H1 (cell line): ENCODE data around the gene NUP50. TPM values are rescaled to one million over a fixed set of nuclear protein-coding genes. Genes with fewer than 3 reads are reported as not detected.

Experiments
- CTCF ChIA-PET: fragments of 300-600 bp; sonication (Branson Sonifier 250); formaldehyde crosslinking; loops from one replicate; lab custom pipeline; 2021; ENCODE audit not compliant: partially characterized antibody; lab: Charles Lee
- POLR2A ChIA-PET: fragments of 300-600 bp; sonication (Branson Sonifier 250); formaldehyde crosslinking; loops from one replicate; lab custom pipeline; 2021; ENCODE audit warnings: inconsistent platforms; ENCODE audit not compliant: partially characterized antibody; lab: Charles Lee
- DNase-seq, 2 experiments: peaks; one replicate each; pipeline versions ENCODE4 v3.0.0 to v3.0.0-alpha.2; 2010 to 2022; ENCODE audit warnings: low spot score in 2 of 2, low read depth in 1 of 2, mixed read lengths in 1 of 2
- FAIRE-seq: peaks from 2 replicates; lab custom pipeline; 2011; peaks lifted over from hg19 to GRCh38; lab: Jason Lieb, UNC
- H2AFZ ChIP-seq: 2 replicates; pipeline ENCODE4 v1.8.1; 2012; ENCODE audit warnings: low read length, inconsistent platforms
- H2AK5ac ChIP-seq: 2 replicates; pipeline ENCODE4 v1.6.1; 2013; ENCODE audit warnings: low read depth, low read length
- H2BK120ac ChIP-seq: replicated peaks from 2 replicates; pipeline ENCODE3; 2013; ENCODE audit warnings: low read depth, low read length, inconsistent platforms
- H2BK12ac ChIP-seq: 2 replicates; pipeline ENCODE4 v1.6.1; 2013; ENCODE audit warnings: low read depth, low read length
- H2BK15ac ChIP-seq: 2 replicates; pipeline ENCODE4 v1.6.1; 2013; ENCODE audit warnings: low read length
- H2BK20ac ChIP-seq: 2 replicates; pipeline ENCODE4 v1.6.1; 2013; ENCODE audit warnings: low read length
- H2BK5ac ChIP-seq: 2 replicates; pipeline ENCODE4 v1.6.1; 2013; ENCODE audit warnings: low read depth, low read length
- H3K14ac ChIP-seq: 2 replicates; pipeline ENCODE4 v1.6.1; 2013; ENCODE audit warnings: inconsistent platforms; ENCODE audit not compliant: insufficient read length
- H3K18ac ChIP-seq: 2 replicates; pipeline ENCODE4 v1.6.1; 2013; ENCODE audit warnings: low read length; ENCODE audit errors: extremely low read depth
- H3K23ac ChIP-seq: 2 replicates; pipeline ENCODE4 v1.6.1; 2013; ENCODE audit warnings: inconsistent platforms; ENCODE audit not compliant: insufficient read length
- H3K23me2 ChIP-seq: 2 replicates; pipeline ENCODE4 v1.6.1; 2013; ENCODE audit warnings: low read depth, low read length
- H3K27ac ChIP-seq: 2 replicates; pipeline ENCODE4 v1.6.1; 2011; ENCODE audit warnings: low read depth, low read length, inconsistent platforms
- H3K27me3 ChIP-seq, 4 experiments: replicated peaks in 1 of 4; 1 replicate in 1 of 4; 2 replicates in 3 of 4; pipeline versions ENCODE4 v1.6.1 to v1.8.1; 2011 to 2013; ENCODE audit warnings: low read length in 3 of 4, mild to moderate bottlenecking in 3 of 4, inconsistent platforms in 2 of 4, mixed read lengths in 2 of 4, moderate library complexity in 1 of 4; ENCODE audit not compliant: control insufficient read depth in 3 of 4, insufficient read depth in 3 of 4; ENCODE audit errors: extremely low read depth in 1 of 4
- H3K36me3 ChIP-seq, 4 experiments: 2 replicates each; pipeline versions ENCODE4 v1.6.1 to v1.8.1; 2011 to 2013; ENCODE audit warnings: mild to moderate bottlenecking in 4 of 4, low read length in 3 of 4, moderate library complexity in 2 of 4, control low read depth in 1 of 4, inconsistent platforms in 1 of 4; ENCODE audit not compliant: insufficient read depth in 4 of 4, control insufficient read depth in 2 of 4
- H3K4ac ChIP-seq: replicated peaks from 2 replicates; pipeline ENCODE3; 2013; ENCODE audit warnings: low read length, low read depth, mixed read lengths, inconsistent platforms; ENCODE audit not compliant: insufficient read length
- H3K4me1 ChIP-seq, 4 experiments: replicated peaks in 1 of 4; 1 replicate in 1 of 4; 2 replicates in 3 of 4; pipeline versions ENCODE4 v1.6.1 to v1.8.1; 2011 to 2013; ENCODE audit warnings: low read length in 3 of 4, inconsistent platforms in 2 of 4, mixed read lengths in 1 of 4; ENCODE audit not compliant: insufficient read depth in 4 of 4, control insufficient read depth in 3 of 4
- H3K4me2 ChIP-seq, 2 experiments: 2 replicates each; pipeline versions ENCODE4 v1.6.1 to v1.8.1; 2011 to 2013; ENCODE audit warnings: low read depth in 2 of 2, low read length in 2 of 2, control low read depth in 1 of 2, inconsistent platforms in 1 of 2, mild to moderate bottlenecking in 1 of 2; ENCODE audit not compliant: insufficient read depth in 1 of 2
- H3K4me3 ChIP-seq, 4 experiments: fragments of 200-600, 300-600 bp in 1 of 4; sonication (generic), shearing (Covaris generic), sonication (Bioruptor Twin) in 1 of 4; 2 replicates each; pipeline versions ENCODE4 v1.5.1 to v1.8.1; 2011 to 2016; ENCODE audit warnings: low read length in 4 of 4, low read depth in 3 of 4, control low read depth in 2 of 4, inconsistent platforms in 2 of 4, mild to moderate bottlenecking in 2 of 4, mixed read lengths in 1 of 4, moderate library complexity in 1 of 4; ENCODE audit not compliant: insufficient read depth in 2 of 4; ENCODE audit errors: extremely low read depth in 1 of 4
- H3K56ac ChIP-seq: replicated peaks from 2 replicates; pipeline ENCODE3; 2013; ENCODE audit warnings: low read depth, mild to moderate bottlenecking, mixed read lengths, low read length, inconsistent platforms; ENCODE audit not compliant: insufficient read length
- H3K79me1 ChIP-seq: 2 replicates; pipeline ENCODE4 v1.6.1; 2013; ENCODE audit warnings: low read depth, low read length, control low read depth
- H3K79me2 ChIP-seq, 2 experiments: 2 replicates each; pipeline versions ENCODE4 v1.6.1 to v1.8.1; 2012 to 2013; ENCODE audit warnings: low read length in 2 of 2, mild to moderate bottlenecking in 2 of 2, inconsistent platforms in 1 of 2; ENCODE audit not compliant: insufficient read depth in 2 of 2, control insufficient read depth in 1 of 2
- H3K9ac ChIP-seq, 4 experiments: replicated peaks in 1 of 4; 1 replicate in 1 of 4; 2 replicates in 3 of 4; pipeline versions ENCODE4 v1.6.1 to v1.8.1; 2011 to 2013; ENCODE audit warnings: low read depth in 3 of 4, low read length in 3 of 4, control low read depth in 2 of 4, mild to moderate bottlenecking in 2 of 4, moderate library complexity in 2 of 4, inconsistent platforms in 1 of 4; ENCODE audit errors: extremely low read depth in 1 of 4
- H3K9me3 ChIP-seq, 2 experiments: 2 replicates each; pipeline versions ENCODE4 v1.6.1 to v1.8.1; 2012 to 2013; ENCODE audit warnings: mild to moderate bottlenecking in 2 of 2, moderate library complexity in 2 of 2, control low read depth in 1 of 2, inconsistent platforms in 1 of 2, low read depth in 1 of 2, low read length in 1 of 2, mixed read lengths in 1 of 2; ENCODE audit not compliant: insufficient read depth in 2 of 2
- H4K20me1 ChIP-seq, 2 experiments: replicated peaks in 1 of 2; 2 replicates each; pipeline versions ENCODE3 to v1.8.1; 2011 to 2013; ENCODE audit warnings: inconsistent platforms in 2 of 2, low read length in 2 of 2, mild to moderate bottlenecking in 1 of 2; ENCODE audit not compliant: insufficient read depth in 2 of 2, control insufficient read depth in 1 of 2
- H4K5ac ChIP-seq: 2 replicates; pipeline ENCODE4 v1.6.1; 2013; ENCODE audit warnings: low read length, low read depth, mixed read lengths, inconsistent platforms; ENCODE audit not compliant: insufficient read length
- H4K8ac ChIP-seq: 2 replicates; pipeline ENCODE4 v1.8.0; 2013; ENCODE audit warnings: mild to moderate bottlenecking, moderate library complexity, low read length, inconsistent platforms; ENCODE audit not compliant: insufficient read depth; ENCODE audit errors: extremely low read depth
- H4K91ac ChIP-seq: replicated peaks from 2 replicates; pipeline ENCODE3; 2013; ENCODE audit warnings: low read length, mixed read lengths, inconsistent platforms; ENCODE audit not compliant: insufficient read length
- CHD2 ChIP-seq: IDR thresholded peaks from 2 replicates; pipeline ENCODE4 v1.6.1; 2012; ENCODE audit warnings: low read length, improper control_type of control experiment
- RAD21 ChIP-seq, 2 experiments: IDR thresholded peaks in 1 of 2; conservative IDR thresholded peaks in 1 of 2; 2 replicates each; pipeline ENCODE4 v1.6.1; 2011; ENCODE audit warnings: low read depth in 2 of 2, low read length in 2 of 2, improper control_type of control experiment in 1 of 2, inconsistent platforms in 1 of 2, mild to moderate bottlenecking in 1 of 2, moderate library complexity in 1 of 2
- TAF7 ChIP-seq: optimal IDR thresholded peaks from 2 replicates; pipeline ENCODE3; 2011; ENCODE audit warnings: low read depth, mild to moderate bottlenecking, inconsistent platforms, low read length, moderate library complexity, borderline replicate concordance
- USF2 ChIP-seq: IDR thresholded peaks from 2 replicates; pipeline ENCODE4 v1.6.1; 2011; ENCODE audit warnings: low read length, improper control_type of control experiment
- WGBS, 2 experiments: shearing (Covaris generic) in 1 of 2; methylation state at CpG; one replicate each; pipeline versions ENCODE4 v1.1.6 to v1.1.7; 2013 to 2015; ENCODE audit warnings: low lambda C conversion rate in 2 of 2, mixed read lengths in 2 of 2, inconsistent platforms in 1 of 2, low coverage in 1 of 2, missing lambda C conversion rate in 1 of 2; ENCODE audit not compliant: insufficient replicate concordance in 2 of 2, insufficient coverage in 1 of 2, insufficient read length in 1 of 2; ENCODE audit errors: extremely low coverage in 1 of 2, missing lambda C conversion rate in 1 of 2; 5-methylcytosine and 5-hydroxymethylcytosine counted together
- polyA plus RNA-seq, 7 experiments: library from polyadenylated mRNA; depleted of rRNA in 3 of 7; stranded (reverse) in 5 of 7; unstranded in 2 of 7; fragments of >200 nt in 5 of 7; fragments of 200-250 nt in 2 of 7; gene quantifications; 1 replicate in 5 of 7; 2 replicates in 1 of 7; 4 replicates in 1 of 7; pipeline versions ENCODE4 v1.2.1 to v1.2.3, GENCODE V29; 2011 to 2013; ENCODE audit warnings: missing spikeins in 2 of 7, mixed read lengths in 2 of 7
- total RNA-seq: library from RNA; stranded (reverse); fragmentation: NEBNext Ultra II Directional; extraction: Animal tissue kit (Norgen Biotek cat#: 25700); gene quantifications from 2 replicates; pipeline ENCODE4 v1.2.1, GENCODE V29; 2021
- TF ChIP-seq, protein P1 (sequence below): IDR thresholded peaks from 2 replicates; pipeline ENCODE4 v1.6.1; 2012; ENCODE audit warnings: low read length, inconsistent platforms

NUP50 gene
- total and polyA plus RNA-seq, 2 of the 8 experiments (the other 6 are each of a cell fraction or from before 2014, with no cell fraction given): 20.0 to 112 TPM

DNA sequence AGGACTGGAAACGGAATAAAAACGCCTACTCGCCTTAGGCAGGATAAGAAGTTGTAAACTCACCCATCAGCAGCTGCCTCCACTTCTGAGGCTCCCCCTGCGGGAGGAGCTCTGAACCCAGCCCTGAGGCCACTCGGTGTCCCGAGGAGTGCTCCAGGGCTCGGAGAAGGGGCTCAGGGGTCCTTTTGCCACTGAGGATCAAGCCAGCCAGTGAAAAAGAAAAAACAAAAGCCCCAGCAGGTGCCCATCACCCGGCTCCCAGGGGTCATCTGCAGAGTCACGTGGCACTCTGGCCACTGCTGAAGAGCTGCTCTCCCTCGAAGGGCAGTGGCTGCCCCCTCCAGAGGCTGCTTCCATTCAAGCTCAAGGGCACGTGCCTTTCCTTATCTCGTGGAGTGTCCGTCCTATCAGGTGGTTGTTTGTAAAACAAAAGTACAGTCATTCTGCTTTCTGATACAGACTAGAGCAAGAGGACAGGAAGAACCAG is 29.0 kb downstream of the NUP50 start:
- H3K23me2 ChIP-seq: no peaks in the 10 kb centered on the region
- no peak overlapping the region for H4K8ac ChIP-seq
- H3K4ac ChIP-seq: no peak overlapping the region
- H2BK12ac ChIP-seq: no peak overlapping the region
- no peak overlapping the region for H3K4me3 ChIP-seq
- H2BK20ac ChIP-seq: no peak overlapping the region
- no peak overlapping the region for H3K18ac ChIP-seq
- no peak overlapping the region for H4K91ac ChIP-seq
- CTCF ChIA-PET: interaction anchor here (0.6 to 5.0 kb wide), 15 partner anchors 9 to 1292 kb away, joined by 3 to 24 read pairs (median 4); no protein-coding TSS in a partner anchor
- H3K9me3 ChIP-seq: no peaks in the 10 kb centered on the region
- H3K79me1 ChIP-seq: no peaks in the 10 kb centered on the region
- no peak overlapping the region for H2BK15ac ChIP-seq
- H3K36me3 ChIP-seq: peaks cover 0 to 3% (median 3%) of the 10 kb centered on the region in 4 experiments; a peak in 3 of 8 replicates
- H2AFZ ChIP-seq: no peak overlapping the region
- no peaks in the 10 kb centered on the region for H3K79me2 ChIP-seq
- H2BK5ac ChIP-seq: no peak overlapping the region
- no peak overlapping the region for H4K5ac ChIP-seq
- peak overlapping the region in 1 of 2 experiments; percentile 11; a peak in 2 of 4 replicates for H3K4me2 ChIP-seq
- H2AK5ac ChIP-seq: 0 out of 2 replicates have a peak overlapping the region, but pooled peaks have one; percentile 32
- FAIRE-seq (peak; percentile 72), DNase-seq (peak in 1 of 2 experiments; percentile 62)
- no peak overlapping the region for H3K14ac ChIP-seq
- no peaks in the 10 kb centered on the region for H3K27me3 ChIP-seq
- peaks cover 4 to 10% (median 7%) of the 10 kb centered on the region in 4 experiments; a peak in 6 of 7 replicates for H3K4me1 ChIP-seq
- H3K27ac ChIP-seq: no peak overlapping the region
- no peak overlapping the region for H2BK120ac ChIP-seq
- whole genome bisulfite sequencing, 2 experiments: 26% methylated on average over 13 of the region's 13 CpGs; no CpG with 5 or more reads in 1 of the 2 experiments
- peaks cover 4 to 5% of the 10 kb centered on the region in 2 experiments for H4K20me1 ChIP-seq
- no peak overlapping the region for H3K23ac ChIP-seq
- POLR2A ChIA-PET: interaction anchor here (0.7 to 1.7 kb wide), 10 partner anchors 9 to 68 kb away, joined by 3 to 7 read pairs (median 3); partner anchors contain the start of gene NUP50
- no peak overlapping the region for H3K9ac ChIP-seq
- H3K56ac ChIP-seq: no peak overlapping the region
- TF ChIP-seq RAD21 (IDR thresholded peaks at IDR 0.05 in 1 of 2, conservative IDR thresholded peaks at IDR 0.05 in 1 of 2; ENCODE audit: low read depth in 2 of 2, low read length in 2 of 2) (peak; percentile 54 to 70), CHD2 (no peak), USF2 (peak; percentile 69; the same call in 1 of the 2 replicates), TAF7 (no peak)
- TF ChIP-seq, protein P1, sequence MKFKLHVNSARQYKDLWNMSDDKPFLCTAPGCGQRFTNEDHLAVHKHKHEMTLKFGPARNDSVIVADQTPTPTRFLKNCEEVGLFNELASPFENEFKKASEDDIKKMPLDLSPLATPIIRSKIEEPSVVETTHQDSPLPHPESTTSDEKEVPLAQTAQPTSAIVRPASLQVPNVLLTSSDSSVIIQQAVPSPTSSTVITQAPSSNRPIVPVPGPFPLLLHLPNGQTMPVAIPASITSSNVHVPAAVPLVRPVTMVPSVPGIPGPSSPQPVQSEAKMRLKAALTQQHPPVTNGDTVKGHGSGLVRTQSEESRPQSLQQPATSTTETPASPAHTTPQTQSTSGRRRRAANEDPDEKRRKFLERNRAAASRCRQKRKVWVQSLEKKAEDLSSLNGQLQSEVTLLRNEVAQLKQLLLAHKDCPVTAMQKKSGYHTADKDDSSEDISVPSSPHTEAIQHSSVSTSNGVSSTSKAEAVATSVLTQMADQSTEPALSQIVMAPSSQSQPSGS: no peak
